ENCODE measurements around the gene FCN1. TPM values are rescaled to one million over a fixed set of nuclear protein-coding genes. Genes with fewer than 3 reads are reported as not detected.
A peak's percentile ranks its signal among the peaks of the same experiment; 100 is the strongest.

Gene FCN1
- total and polyA plus RNA-seq, 10 of the 15 experiments (the other 5 are each of a cell fraction or from before 2014, with no cell fraction given): 0.08 TPM; not detected in 9

GRCh38 chr9:134925011-134925511 is 7.3 kb upstream of the FCN1 start (continued):
- TF ChIP-seq, protein P1, sequence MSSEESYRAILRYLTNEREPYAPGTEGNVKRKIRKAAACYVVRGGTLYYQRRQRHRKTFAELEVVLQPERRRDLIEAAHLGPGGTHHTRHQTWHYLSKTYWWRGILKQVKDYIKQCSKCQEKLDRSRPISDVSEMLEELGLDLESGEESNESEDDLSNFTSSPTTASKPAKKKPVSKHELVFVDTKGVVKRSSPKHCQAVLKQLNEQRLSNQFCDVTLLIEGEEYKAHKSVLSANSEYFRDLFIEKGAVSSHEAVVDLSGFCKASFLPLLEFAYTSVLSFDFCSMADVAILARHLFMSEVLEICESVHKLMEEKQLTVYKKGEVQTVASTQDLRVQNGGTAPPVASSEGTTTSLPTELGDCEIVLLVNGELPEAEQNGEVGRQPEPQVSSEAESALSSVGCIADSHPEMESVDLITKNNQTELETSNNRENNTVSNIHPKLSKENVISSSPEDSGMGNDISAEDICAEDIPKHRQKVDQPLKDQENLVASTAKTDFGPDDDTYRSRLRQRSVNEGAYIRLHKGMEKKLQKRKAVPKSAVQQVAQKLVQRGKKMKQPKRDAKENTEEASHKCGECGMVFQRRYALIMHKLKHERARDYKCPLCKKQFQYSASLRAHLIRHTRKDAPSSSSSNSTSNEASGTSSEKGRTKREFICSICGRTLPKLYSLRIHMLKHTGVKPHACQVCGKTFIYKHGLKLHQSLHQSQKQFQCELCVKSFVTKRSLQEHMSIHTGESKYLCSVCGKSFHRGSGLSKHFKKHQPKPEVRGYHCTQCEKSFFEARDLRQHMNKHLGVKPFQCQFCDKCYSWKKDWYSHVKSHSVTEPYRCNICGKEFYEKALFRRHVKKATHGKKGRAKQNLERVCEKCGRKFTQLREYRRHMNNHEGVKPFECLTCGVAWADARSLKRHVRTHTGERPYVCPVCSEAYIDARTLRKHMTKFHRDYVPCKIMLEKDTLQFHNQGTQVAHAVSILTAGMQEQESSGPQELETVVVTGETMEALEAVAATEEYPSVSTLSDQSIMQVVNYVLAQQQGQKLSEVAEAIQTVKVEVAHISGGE (CRISPR knock-in tag; IDR thresholded peaks at IDR 0.05): no peak
- TF ChIP-seq E4F1 (IDR thresholded peaks at IDR 0.05; ENCODE audit: borderline replicate concordance, partially characterized antibody) (no peak), IRF3 (IDR thresholded peaks at IDR 0.05) (no peak), USF2 (IDR thresholded peaks at IDR 0.05; ENCODE audit: borderline replicate concordance, low read depth, low read length) (no peak), USF1 (IDR thresholded peaks at IDR 0.05; ENCODE audit: borderline replicate concordance, extremely low read length, insufficient read depth, low read depth, low read length) (peak; percentile 23), NR2F1 (conservative IDR thresholded peaks at IDR 0.05) (0 out of 2 replicates have a peak, but pooled peaks have one; percentile 56), RFX5 (IDR thresholded peaks at IDR 0.05; ENCODE audit: low read depth, low read length) (no peak), RAD21 (IDR thresholded peaks at IDR 0.05; ENCODE audit: insufficient read depth, low read depth, low read length) (no peak), NR2C2 (IDR thresholded peaks at IDR 0.05; ENCODE audit: borderline replicate concordance, control insufficient read depth, insufficient read length, low read depth) (no peak), RAD51 (IDR thresholded peaks at IDR 0.05) (peak; percentile 63; the same call in 1 of the 2 replicates), PML (IDR thresholded peaks at IDR 0.05; ENCODE audit: low read length) (no peak), BHLHE40 (IDR thresholded peaks at IDR 0.05; ENCODE audit: borderline replicate concordance in 1 of 2, low read depth in 2 of 2, low read length in 1 of 2) (peak in 1 of 2 experiments; percentile 25; a peak in 1 of 4 replicates), NR2C1 (IDR thresholded peaks at IDR 0.05) (0 out of 2 replicates have a peak, but pooled peaks have one; percentile 27), SRF (IDR thresholded peaks at IDR 0.05; ENCODE audit: low read depth in 2 of 2, low read length in 2 of 2) (no peak), ZNF217 (IDR thresholded peaks at IDR 0.05) (no peak), POLR2A (IDR thresholded peaks at IDR 0.05; ENCODE audit: low read depth, low read length) (no peak), RUNX3 (IDR thresholded peaks at IDR 0.05; ENCODE audit: low read length) (no peak)
- TF ChIP-seq, protein P2, sequence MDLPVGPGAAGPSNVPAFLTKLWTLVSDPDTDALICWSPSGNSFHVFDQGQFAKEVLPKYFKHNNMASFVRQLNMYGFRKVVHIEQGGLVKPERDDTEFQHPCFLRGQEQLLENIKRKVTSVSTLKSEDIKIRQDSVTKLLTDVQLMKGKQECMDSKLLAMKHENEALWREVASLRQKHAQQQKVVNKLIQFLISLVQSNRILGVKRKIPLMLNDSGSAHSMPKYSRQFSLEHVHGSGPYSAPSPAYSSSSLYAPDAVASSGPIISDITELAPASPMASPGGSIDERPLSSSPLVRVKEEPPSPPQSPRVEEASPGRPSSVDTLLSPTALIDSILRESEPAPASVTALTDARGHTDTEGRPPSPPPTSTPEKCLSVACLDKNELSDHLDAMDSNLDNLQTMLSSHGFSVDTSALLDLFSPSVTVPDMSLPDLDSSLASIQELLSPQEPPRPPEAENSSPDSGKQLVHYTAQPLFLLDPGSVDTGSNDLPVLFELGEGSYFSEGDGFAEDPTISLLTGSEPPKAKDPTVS (IDR thresholded peaks at IDR 0.05; ENCODE audit: low read depth, low read length): no peak

All from GM12878 (cell line).